D721Med (cell line): Measurements from ENCODE around the gene SKI.

Experiments
- DNase-seq: peaks from one replicate; pipeline ENCODE4 v3.0.0; 2011; ENCODE audit warnings: low spot score; ENCODE audit not compliant: insufficient read length
- FAIRE-seq: peaks from 2 replicates; lab custom pipeline; 2011; peaks lifted over from hg19 to GRCh38; lab: Jason Lieb, UNC
- CTCF ChIP-seq: IDR thresholded peaks from 2 replicates; pipeline ENCODE4 v1.5.1; 2012; ENCODE audit warnings: mild to moderate bottlenecking, control low read depth; ENCODE audit not compliant: insufficient read depth; ENCODE audit errors: missing control alignments

SKI gene

GRCh38 chr1:2215909-2216766 is 12.0 kb upstream of the SKI start:
- FAIRE-seq, result no peak
- TF ChIP-seq CTCF, result no peak

GRCh38 chr1:2216767-2217058 is 11.4 kb upstream of the SKI start:
- DNase-seq (no peak), FAIRE-seq (no peak)
- TF ChIP-seq CTCF, result no peak

More at GRCh38 chr1:2215909-2216766, 12.0 kb upstream of the SKI start:
- DNase-seq, result no peak

- FAIRE-seq (no peak), DNase-seq (no peak)
- no peak for TF ChIP-seq CTCF
These were observed 6.8 kb upstream of the SKI start for GRCh38 chr1:2221271-2221670.

- no peak for DNase-seq
- FAIRE-seq, result no peak
These were observed 3.9 kb upstream of the SKI start for GRCh38 chr1:2224170-2224584.

GRCh38 chr1:2224631-2225428 is 3.3 kb upstream of the SKI start:
- FAIRE-seq (no peak), DNase-seq (no peak)
- no peak for TF ChIP-seq CTCF

More at GRCh38 chr1:2224170-2224584, 3.9 kb upstream of the SKI start:
- no peak for TF ChIP-seq CTCF

- FAIRE-seq (no peak), DNase-seq (no peak)
- no peak for TF ChIP-seq CTCF
These were observed 1.4 kb upstream of the SKI start for GRCh38 chr1:2226525-2227345.
